VCaP (cell line): ENCODE data around the gene IFNL3.
"Not testable (repeated sequence)": the region's sequence is repeated elsewhere in the genome, so short reads cannot be mapped to it uniquely, and the experiment has no call there.

Experiments used
- H3K27ac ChIP-seq: fragments of 450-650 bp; 2 replicates; pipeline ENCODE4 v1.5.1; 2017
- TF ChIP-seq, protein P1 (sequence below): fragments of 450-650 bp; conservative IDR thresholded peaks from 2 replicates; pipeline ENCODE4 v1.5.1; 2017; ENCODE audit warnings: mild to moderate bottlenecking, moderate library complexity

IFNL3 gene

GRCh38 chr19:39244410-39245100 is at the start of gene IFNL3:
IFNL3 (minus strand) TSS chr19:39245006; CDS start chr19:39244967, 39 bp downstream.
- not testable (repeated sequence) for H3K27ac ChIP-seq

DNA sequence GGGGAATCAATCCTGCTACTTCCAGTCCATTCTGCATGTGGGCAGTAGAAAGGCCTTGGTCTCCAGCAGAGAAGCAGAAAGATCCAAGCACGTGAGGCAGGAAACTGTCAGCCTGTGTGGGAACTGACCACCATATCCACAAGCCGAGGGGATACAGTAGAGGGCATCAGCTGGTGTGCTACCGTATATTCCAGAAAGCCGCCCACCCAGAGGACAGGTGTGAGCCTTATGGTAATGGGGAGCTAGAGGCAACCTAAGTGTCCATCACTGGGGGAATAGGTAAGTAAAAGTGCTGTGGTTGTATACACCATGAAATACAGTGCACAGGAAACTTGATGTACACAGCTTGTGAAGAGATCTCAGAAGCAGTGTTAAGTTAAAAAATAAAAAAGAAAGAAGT is 48.6 kb upstream of the IFNL3 start:
- H3K27ac ChIP-seq = no peak overlapping the region

GRCh38 chr19:39284032-39284431 is 39.2 kb upstream of the IFNL3 start:
- TF ChIP-seq, protein P1, sequence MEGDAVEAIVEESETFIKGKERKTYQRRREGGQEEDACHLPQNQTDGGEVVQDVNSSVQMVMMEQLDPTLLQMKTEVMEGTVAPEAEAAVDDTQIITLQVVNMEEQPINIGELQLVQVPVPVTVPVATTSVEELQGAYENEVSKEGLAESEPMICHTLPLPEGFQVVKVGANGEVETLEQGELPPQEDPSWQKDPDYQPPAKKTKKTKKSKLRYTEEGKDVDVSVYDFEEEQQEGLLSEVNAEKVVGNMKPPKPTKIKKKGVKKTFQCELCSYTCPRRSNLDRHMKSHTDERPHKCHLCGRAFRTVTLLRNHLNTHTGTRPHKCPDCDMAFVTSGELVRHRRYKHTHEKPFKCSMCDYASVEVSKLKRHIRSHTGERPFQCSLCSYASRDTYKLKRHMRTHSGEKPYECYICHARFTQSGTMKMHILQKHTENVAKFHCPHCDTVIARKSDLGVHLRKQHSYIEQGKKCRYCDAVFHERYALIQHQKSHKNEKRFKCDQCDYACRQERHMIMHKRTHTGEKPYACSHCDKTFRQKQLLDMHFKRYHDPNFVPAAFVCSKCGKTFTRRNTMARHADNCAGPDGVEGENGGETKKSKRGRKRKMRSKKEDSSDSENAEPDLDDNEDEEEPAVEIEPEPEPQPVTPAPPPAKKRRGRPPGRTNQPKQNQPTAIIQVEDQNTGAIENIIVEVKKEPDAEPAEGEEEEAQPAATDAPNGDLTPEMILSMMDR = no peak
- no peak overlapping the region for H3K27ac ChIP-seq

More for the DNA sequence above, 48.6 kb upstream of the IFNL3 start:
- TF ChIP-seq, protein P1 = no peak

- TF ChIP-seq, protein P1 = no peak
- no peak overlapping the region for H3K27ac ChIP-seq
Observed at GRCh38 chr19:39282021-39282420, 37.2 kb upstream of the IFNL3 start.

DNA sequence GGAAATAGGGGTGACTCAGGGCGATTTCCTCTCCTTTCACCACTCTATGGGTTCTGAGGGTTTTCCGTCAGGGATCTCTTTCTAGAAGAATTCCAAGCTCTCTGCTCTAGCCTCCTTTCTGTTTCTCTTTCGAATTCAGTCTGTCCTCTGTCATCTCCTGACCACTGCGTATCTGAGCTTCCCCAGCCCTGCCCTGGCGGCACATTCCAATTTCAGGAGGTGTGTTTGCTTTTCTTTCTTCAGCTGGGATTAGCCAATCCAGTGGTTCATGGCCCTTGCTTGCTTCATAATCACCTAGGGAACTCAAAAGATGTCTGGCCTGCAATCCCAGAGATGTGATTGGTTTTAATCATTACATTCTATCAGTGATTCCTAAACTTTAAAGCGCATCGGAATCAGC is 32.8 kb upstream of the IFNL3 start:
- no peak overlapping the region for H3K27ac ChIP-seq

GRCh38 chr19:39276740-39277139 is 31.9 kb upstream of the IFNL3 start:
- TF ChIP-seq, protein P1 = no peak
- H3K27ac ChIP-seq = no peak overlapping the region

More for the DNA sequence above, 32.8 kb upstream of the IFNL3 start:
- TF ChIP-seq, protein P1 = no peak

GRCh38 chr19:39275578-39275977 is 30.8 kb upstream of the IFNL3 start:
- TF ChIP-seq, protein P1 = no peak
- no peak overlapping the region for H3K27ac ChIP-seq

GRCh38 chr19:39273859-39274258 is 29.1 kb upstream of the IFNL3 start:
- H3K27ac ChIP-seq = not testable (repeated sequence)
